Hippocampal formation (tissue), 2 donors: Measurements from ENCODE around the gene ANKS1B.
"Not testable (repeated sequence)": the region's sequence is repeated elsewhere in the genome, so short reads cannot be mapped to it uniquely, and the experiment has no call there.

Source experiments
- DNase-seq, 2 donors: peaks; one replicate each; lab custom pipeline; 2025; lab: John Stamatoyannopoulos, UW

The ANKS1B gene

GRCh38 chr12:98763656-98764055 lies 1221.1 kb downstream of the ANKS1B start:
- DNase-seq = no peak

GRCh38 chr12:98758331-98758730 lies 1226.4 kb downstream of the ANKS1B start:
- peak; percentile 51 to 76 for DNase-seq

GRCh38 chr12:98757455-98757854 lies 1227.3 kb downstream of the ANKS1B start:
- no peak for DNase-seq

- not testable (repeated sequence) for DNase-seq
Measured at GRCh38 chr12:98755855-98756254, 1228.9 kb downstream of the ANKS1B start.

- peak; percentile 49 to 72 for DNase-seq
Measured at GRCh38 chr12:98754095-98754494, 1230.6 kb downstream of the ANKS1B start.

- no peak for DNase-seq
Measured at GRCh38 chr12:98752726-98753125, 1232.0 kb downstream of the ANKS1B start.

- DNase-seq = no peak
Measured at GRCh38 chr12:98751580-98752115, 1233.1 kb downstream of the ANKS1B start.

- peak; percentile 27 to 65 for DNase-seq
Measured at GRCh38 chr12:98750511-98750910, 1234.2 kb downstream of the ANKS1B start.

- no peak for DNase-seq
Measured at GRCh38 chr12:98748463-98748862, 1236.3 kb downstream of the ANKS1B start.

- peak in 1 of 2 donors; percentile 38 for DNase-seq
Measured at GRCh38 chr12:98745578-98746391, 1239.0 kb downstream of the ANKS1B start.

- DNase-seq = no peak
Measured at GRCh38 chr12:98744680-98745079, 1240.1 kb downstream of the ANKS1B start.

GRCh38 chr12:98743362-98743953 lies 1241.3 kb downstream of the ANKS1B start:
- peak in 1 of 2 donors; percentile 16 for DNase-seq

- no peak for DNase-seq
Measured at GRCh38 chr12:98741556-98742265, 1243.0 kb downstream of the ANKS1B start.

- no peak for DNase-seq
Measured at GRCh38 chr12:98741196-98741555, 1243.6 kb downstream of the ANKS1B start.

GRCh38 chr12:98740751-98741150 lies 1244.0 kb downstream of the ANKS1B start:
- no peak for DNase-seq

GRCh38 chr12:98738539-98738938 lies 1246.2 kb downstream of the ANKS1B start:
- no peak for DNase-seq

- DNase-seq = no peak
Measured at GRCh38 chr12:98738002-98738401, 1246.7 kb downstream of the ANKS1B start.

GRCh38 chr12:98737322-98737712 lies 1247.4 kb downstream of the ANKS1B start:
- DNase-seq = no peak

GRCh38 chr12:98736352-98737321 lies 1248.1 kb downstream of the ANKS1B start:
- DNase-seq = no peak

GRCh38 chr12:98735821-98736220 lies 1248.9 kb downstream of the ANKS1B start:
- DNase-seq = no peak

- no peak for DNase-seq
Measured at GRCh38 chr12:98733667-98734350, 1250.9 kb downstream of the ANKS1B start.
